ENCODE data around the gene PTPN3.

The PTPN3 gene

DNA sequence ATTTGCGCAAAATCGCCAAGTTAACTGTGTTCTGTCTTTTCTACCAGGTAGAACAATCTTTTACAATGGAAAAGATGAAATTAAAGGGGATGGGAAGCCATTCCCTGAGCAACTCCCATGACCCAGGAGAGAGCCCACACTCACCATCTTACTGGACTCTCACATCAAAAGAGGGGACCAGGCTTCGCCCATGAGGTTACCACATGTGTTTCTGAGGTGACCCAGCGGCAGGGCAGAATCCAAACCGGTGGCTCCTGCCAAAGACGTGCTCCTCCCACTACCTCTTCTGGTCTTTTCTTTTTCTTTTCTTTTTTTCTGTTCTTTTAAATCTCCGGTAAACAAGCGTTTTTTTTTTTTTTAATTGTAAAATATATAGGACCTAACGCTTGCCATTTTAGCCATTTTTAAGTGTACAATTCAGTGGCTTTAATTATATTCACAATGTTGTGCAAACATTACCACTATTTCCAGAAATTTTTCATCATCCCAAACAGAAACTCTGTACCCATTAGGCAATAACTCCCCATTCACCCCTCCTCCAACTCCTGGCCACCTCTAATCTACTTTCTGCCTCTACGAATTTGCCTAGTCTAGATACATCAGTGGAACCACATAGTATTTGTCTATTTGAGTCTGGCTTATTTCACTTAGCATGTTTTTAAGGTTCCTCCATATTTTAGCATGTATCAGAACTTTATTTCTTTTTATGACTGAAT is 19.3 kb downstream of the PTPN3 start:
- no peak for TF ChIP-seq ARNTL (CRISPR knock-in tag; IDR thresholded peaks at IDR 0.05; ENCODE audit: borderline replicate concordance, low read depth)
- no peak for TF ChIP-seq ZNF8 (CRISPR knock-in tag; IDR thresholded peaks at IDR 0.05)
- TF ChIP-seq ZNF565 (CRISPR knock-in tag; conservative IDR thresholded peaks at IDR 0.05; ENCODE audit: low read depth): no peak
- TF ChIP-seq ISL1 (CRISPR knock-in tag; IDR thresholded peaks at IDR 0.05): no peak
- TF ChIP-seq, protein P1, sequence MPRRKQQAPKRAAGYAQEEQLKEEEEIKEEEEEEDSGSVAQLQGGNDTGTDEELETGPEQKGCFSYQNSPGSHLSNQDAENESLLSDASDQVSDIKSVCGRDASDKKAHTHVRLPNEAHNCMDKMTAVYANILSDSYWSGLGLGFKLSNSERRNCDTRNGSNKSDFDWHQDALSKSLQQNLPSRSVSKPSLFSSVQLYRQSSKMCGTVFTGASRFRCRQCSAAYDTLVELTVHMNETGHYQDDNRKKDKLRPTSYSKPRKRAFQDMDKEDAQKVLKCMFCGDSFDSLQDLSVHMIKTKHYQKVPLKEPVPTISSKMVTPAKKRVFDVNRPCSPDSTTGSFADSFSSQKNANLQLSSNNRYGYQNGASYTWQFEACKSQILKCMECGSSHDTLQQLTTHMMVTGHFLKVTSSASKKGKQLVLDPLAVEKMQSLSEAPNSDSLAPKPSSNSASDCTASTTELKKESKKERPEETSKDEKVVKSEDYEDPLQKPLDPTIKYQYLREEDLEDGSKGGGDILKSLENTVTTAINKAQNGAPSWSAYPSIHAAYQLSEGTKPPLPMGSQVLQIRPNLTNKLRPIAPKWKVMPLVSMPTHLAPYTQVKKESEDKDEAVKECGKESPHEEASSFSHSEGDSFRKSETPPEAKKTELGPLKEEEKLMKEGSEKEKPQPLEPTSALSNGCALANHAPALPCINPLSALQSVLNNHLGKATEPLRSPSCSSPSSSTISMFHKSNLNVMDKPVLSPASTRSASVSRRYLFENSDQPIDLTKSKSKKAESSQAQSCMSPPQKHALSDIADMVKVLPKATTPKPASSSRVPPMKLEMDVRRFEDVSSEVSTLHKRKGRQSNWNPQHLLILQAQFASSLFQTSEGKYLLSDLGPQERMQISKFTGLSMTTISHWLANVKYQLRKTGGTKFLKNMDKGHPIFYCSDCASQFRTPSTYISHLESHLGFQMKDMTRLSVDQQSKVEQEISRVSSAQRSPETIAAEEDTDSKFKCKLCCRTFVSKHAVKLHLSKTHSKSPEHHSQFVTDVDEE (CRISPR knock-in tag; IDR thresholded peaks at IDR 0.05): no peak
- TF ChIP-seq ZC3H10 (CRISPR knock-in tag; IDR thresholded peaks at IDR 0.05): no peak
- TF ChIP-seq ZNF70 (CRISPR knock-in tag; IDR thresholded peaks at IDR 0.05): no peak
- no peak for TF ChIP-seq PPARA (CRISPR knock-in tag; IDR thresholded peaks at IDR 0.05; ENCODE audit: borderline replicate concordance)
- TF ChIP-seq, protein P2, sequence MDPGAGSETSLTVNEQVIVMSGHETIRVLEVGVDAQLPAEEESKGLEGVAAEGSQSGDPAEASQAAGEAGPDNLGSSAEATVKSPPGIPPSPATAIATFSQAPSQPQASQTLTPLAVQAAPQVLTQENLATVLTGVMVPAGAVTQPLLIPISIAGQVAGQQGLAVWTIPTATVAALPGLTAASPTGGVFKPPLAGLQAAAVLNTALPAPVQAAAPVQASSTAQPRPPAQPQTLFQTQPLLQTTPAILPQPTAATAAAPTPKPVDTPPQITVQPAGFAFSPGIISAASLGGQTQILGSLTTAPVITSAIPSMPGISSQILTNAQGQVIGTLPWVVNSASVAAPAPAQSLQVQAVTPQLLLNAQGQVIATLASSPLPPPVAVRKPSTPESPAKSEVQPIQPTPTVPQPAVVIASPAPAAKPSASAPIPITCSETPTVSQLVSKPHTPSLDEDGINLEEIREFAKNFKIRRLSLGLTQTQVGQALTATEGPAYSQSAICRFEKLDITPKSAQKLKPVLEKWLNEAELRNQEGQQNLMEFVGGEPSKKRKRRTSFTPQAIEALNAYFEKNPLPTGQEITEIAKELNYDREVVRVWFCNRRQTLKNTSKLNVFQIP (CRISPR knock-in tag; IDR thresholded peaks at IDR 0.05; ENCODE audit: borderline replicate concordance, low read depth): no peak
- TF ChIP-seq ESRRG (CRISPR knock-in tag; IDR thresholded peaks at IDR 0.05): no peak
- TF ChIP-seq, protein P3, sequence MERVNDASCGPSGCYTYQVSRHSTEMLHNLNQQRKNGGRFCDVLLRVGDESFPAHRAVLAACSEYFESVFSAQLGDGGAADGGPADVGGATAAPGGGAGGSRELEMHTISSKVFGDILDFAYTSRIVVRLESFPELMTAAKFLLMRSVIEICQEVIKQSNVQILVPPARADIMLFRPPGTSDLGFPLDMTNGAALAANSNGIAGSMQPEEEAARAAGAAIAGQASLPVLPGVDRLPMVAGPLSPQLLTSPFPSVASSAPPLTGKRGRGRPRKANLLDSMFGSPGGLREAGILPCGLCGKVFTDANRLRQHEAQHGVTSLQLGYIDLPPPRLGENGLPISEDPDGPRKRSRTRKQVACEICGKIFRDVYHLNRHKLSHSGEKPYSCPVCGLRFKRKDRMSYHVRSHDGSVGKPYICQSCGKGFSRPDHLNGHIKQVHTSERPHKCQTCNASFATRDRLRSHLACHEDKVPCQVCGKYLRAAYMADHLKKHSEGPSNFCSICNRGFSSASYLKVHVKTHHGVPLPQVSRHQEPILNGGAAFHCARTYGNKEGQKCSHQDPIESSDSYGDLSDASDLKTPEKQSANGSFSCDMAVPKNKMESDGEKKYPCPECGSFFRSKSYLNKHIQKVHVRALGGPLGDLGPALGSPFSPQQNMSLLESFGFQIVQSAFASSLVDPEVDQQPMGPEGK (CRISPR knock-in tag; IDR thresholded peaks at IDR 0.05; ENCODE audit: borderline replicate concordance): no peak
- TF ChIP-seq GLIS3 (CRISPR knock-in tag; IDR thresholded peaks at IDR 0.05): no peak
- TF ChIP-seq TCF4 (CRISPR knock-in tag; IDR thresholded peaks at IDR 0.05; ENCODE audit: borderline replicate concordance): no peak
- no peak for ATAC-seq

DNA sequence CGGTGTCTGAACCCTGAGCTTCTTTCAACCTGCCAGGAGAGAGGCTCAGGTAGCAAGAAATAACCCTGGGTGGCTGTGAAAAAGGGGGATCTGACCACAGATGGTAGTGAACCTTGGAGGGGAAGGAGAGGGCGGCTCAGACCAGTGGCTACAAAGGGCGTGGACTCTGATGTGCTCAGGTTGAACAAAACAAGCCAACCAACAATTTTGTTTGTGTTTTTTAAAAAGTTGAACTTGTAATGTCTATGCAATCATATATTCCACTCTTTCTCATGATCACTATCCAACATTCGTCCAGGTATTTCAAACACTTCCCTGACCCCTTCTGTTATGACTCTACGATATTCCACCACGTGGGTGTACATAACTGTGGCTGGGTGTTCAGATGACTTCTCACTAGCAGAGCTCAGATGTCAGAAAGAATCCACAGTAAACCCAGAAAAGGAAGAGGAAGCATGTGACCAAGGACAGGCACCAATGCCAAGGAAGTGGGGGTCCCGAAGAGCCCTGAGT is 20.0 kb downstream of the PTPN3 start:
- TF ChIP-seq RARB (CRISPR knock-in tag; IDR thresholded peaks at IDR 0.05) (no peak), ARNTL (CRISPR knock-in tag; IDR thresholded peaks at IDR 0.05; ENCODE audit: borderline replicate concordance, low read depth) (no peak), CSDC2 (CRISPR knock-in tag; IDR thresholded peaks at IDR 0.05) (no peak), ZNF8 (CRISPR knock-in tag; IDR thresholded peaks at IDR 0.05) (no peak), ZNF70 (CRISPR knock-in tag; IDR thresholded peaks at IDR 0.05) (no peak), TOX (CRISPR knock-in tag; IDR thresholded peaks at IDR 0.05; ENCODE audit: borderline replicate concordance) (no peak), OSR1 (CRISPR knock-in tag; IDR thresholded peaks at IDR 0.05) (no peak), ZFP30 (CRISPR knock-in tag; IDR thresholded peaks at IDR 0.05) (no peak), SNAI2 (CRISPR knock-in tag; IDR thresholded peaks at IDR 0.05) (no peak), ESRRG (CRISPR knock-in tag; IDR thresholded peaks at IDR 0.05) (no peak), ZC3H10 (CRISPR knock-in tag; IDR thresholded peaks at IDR 0.05) (no peak), BACH2 (CRISPR knock-in tag; IDR thresholded peaks at IDR 0.05; ENCODE audit: borderline replicate concordance) (no peak), ZFP3 (CRISPR knock-in tag; IDR thresholded peaks at IDR 0.05) (no peak)
- TF ChIP-seq, protein P2 (CRISPR knock-in tag; IDR thresholded peaks at IDR 0.05; ENCODE audit: borderline replicate concordance, low read depth): no peak
- TF ChIP-seq, protein P3 (CRISPR knock-in tag; IDR thresholded peaks at IDR 0.05; ENCODE audit: borderline replicate concordance): no peak
- TF ChIP-seq, protein P4, sequence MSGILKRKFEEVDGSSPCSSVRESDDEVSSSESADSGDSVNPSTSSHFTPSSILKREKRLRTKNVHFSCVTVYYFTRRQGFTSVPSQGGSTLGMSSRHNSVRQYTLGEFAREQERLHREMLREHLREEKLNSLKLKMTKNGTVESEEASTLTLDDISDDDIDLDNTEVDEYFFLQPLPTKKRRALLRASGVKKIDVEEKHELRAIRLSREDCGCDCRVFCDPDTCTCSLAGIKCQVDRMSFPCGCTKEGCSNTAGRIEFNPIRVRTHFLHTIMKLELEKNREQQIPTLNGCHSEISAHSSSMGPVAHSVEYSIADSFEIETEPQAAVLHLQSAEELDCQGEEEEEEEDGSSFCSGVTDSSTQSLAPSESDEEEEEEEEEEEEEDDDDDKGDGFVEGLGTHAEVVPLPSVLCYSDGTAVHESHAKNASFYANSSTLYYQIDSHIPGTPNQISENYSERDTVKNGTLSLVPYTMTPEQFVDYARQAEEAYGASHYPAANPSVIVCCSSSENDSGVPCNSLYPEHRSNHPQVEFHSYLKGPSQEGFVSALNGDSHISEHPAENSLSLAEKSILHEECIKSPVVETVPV (CRISPR knock-in tag; IDR thresholded peaks at IDR 0.05): no peak
- TF ChIP-seq, protein P5, sequence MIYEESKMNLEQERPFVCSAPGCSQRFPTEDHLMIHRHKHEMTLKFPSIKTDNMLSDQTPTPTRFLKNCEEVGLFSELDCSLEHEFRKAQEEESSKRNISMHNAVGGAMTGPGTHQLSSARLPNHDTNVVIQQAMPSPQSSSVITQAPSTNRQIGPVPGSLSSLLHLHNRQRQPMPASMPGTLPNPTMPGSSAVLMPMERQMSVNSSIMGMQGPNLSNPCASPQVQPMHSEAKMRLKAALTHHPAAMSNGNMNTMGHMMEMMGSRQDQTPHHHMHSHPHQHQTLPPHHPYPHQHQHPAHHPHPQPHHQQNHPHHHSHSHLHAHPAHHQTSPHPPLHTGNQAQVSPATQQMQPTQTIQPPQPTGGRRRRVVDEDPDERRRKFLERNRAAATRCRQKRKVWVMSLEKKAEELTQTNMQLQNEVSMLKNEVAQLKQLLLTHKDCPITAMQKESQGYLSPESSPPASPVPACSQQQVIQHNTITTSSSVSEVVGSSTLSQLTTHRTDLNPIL (CRISPR knock-in tag; IDR thresholded peaks at IDR 0.05; ENCODE audit: low read depth): no peak
- no peak for ATAC-seq
